ENCODE results near the gene CHD6. TPM values are rescaled to one million over a fixed set of nuclear protein-coding genes. Genes with fewer than 3 reads are reported as not detected.

Gene CHD6
- polyA plus RNA-seq, 1 donor (not counting 4 experiments of a cell fraction or from before 2014, with no cell fraction given), result 6.8 TPM

DNA sequence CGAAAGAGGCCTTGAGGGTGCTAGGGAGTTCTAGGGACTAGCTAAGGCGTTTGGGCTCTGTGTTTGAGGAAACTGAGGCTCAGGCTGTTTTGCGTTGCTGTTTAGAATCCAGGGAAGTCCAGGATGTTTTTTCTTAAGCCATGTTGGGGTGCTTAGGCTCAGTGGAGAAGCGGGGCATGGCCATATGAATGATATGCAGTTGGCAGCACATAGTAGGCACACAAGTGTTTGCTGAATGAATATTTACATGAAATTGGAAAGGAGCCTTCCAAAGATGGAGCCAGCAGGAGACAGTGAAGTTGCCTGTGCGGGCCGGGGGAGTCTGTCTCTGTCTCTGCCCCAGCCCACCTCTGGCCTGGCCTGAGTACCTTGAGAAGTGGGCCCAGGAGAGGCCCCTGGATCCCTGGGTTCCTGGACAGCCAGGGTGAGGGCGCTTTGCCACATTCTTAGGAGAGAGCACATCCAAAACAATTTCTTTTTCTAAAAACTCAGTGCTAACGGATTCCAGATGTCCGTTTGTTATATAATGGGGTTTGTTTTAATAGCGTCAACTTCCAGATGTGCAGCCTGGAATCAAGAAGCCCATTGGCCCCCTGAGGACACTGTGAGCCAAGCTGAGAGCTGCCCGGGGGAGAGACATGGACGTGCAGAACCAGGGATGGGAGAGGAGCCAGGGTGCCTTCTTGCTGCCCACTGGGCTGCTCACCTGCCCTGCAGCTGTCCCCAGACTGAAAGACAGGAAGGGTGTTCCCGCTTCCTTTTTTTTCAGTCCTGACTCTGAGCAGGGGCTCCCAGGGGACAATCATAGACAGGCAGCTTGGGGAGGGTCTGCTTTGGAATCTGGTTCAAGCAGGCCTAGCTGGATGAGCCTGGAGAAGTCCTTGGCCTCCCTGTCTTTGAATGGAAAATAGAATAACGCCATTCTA lies 231.4 kb downstream of the CHD6 start:
- Histone ChIP-seq H2AFZ (ENCODE audit: control insufficient read depth, low read length) (no peak overlapping the region), H3K36me3 (ENCODE audit: control insufficient read depth in 2 of 2, extremely low read depth in 1 of 2, insufficient read depth in 2 of 2, low read length in 2 of 2) (no peaks in the 10 kb centered on the region), H3K79me2 (ENCODE audit: control insufficient read depth, insufficient read depth, low read length) (no peaks in the 10 kb centered on the region), H3K9me1 (ENCODE audit: control insufficient read depth, extremely low read depth, insufficient read depth, low read length) (no peaks in the 10 kb centered on the region), H3K9ac (ENCODE audit: control insufficient read depth, extremely low read depth, insufficient read depth, low read length) (no peak overlapping the region), H3K4me1 (ENCODE audit: control insufficient read depth, extremely low read depth, insufficient read depth, low read length) (peaks cover 3% of the 10 kb centered on the region), H3K27me3 (ENCODE audit: control insufficient read depth, extremely low read depth, insufficient read depth, low read length) (no peaks in the 10 kb centered on the region), H3K27ac (ENCODE audit: control insufficient read depth, insufficient read depth, low read length) (no peak overlapping the region), H4K20me1 (ENCODE audit: control insufficient read depth, extremely low read depth, insufficient read depth, low read length) (no peaks in the 10 kb centered on the region), H3K4me2 (ENCODE audit: control insufficient read depth, extremely low read depth, insufficient read depth, low read depth, low read length) (no peak overlapping the region), H3K4me3 (ENCODE audit: control insufficient read depth in 2 of 3, extremely low read depth in 1 of 3, insufficient read depth in 2 of 3, low read depth in 1 of 3, low read length in 3 of 3) (no peak overlapping the region), H3K9me3 (ENCODE audit: control insufficient read depth, low read depth, low read length) (no peaks in the 10 kb centered on the region)
- FAIRE-seq, result no peak
- DNase-seq (ENCODE audit: low read depth, low spot score), result no peak
- dilution Hi-C loops (cut with MboI; ENCODE audit: extremely low pct_ligation_motif_present, low sequenced_read_pairs), result no loop called here
- TF ChIP-seq EZH2 (IDR thresholded peaks at IDR 0.05; ENCODE audit: low read length), result no peak
- TF ChIP-seq, protein P1, sequence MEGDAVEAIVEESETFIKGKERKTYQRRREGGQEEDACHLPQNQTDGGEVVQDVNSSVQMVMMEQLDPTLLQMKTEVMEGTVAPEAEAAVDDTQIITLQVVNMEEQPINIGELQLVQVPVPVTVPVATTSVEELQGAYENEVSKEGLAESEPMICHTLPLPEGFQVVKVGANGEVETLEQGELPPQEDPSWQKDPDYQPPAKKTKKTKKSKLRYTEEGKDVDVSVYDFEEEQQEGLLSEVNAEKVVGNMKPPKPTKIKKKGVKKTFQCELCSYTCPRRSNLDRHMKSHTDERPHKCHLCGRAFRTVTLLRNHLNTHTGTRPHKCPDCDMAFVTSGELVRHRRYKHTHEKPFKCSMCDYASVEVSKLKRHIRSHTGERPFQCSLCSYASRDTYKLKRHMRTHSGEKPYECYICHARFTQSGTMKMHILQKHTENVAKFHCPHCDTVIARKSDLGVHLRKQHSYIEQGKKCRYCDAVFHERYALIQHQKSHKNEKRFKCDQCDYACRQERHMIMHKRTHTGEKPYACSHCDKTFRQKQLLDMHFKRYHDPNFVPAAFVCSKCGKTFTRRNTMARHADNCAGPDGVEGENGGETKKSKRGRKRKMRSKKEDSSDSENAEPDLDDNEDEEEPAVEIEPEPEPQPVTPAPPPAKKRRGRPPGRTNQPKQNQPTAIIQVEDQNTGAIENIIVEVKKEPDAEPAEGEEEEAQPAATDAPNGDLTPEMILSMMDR (optimal IDR thresholded peaks at IDR 0.05 in 1 of 3, IDR thresholded peaks at IDR 0.05 in 1 of 3, conservative IDR thresholded peaks at IDR 0.05 in 1 of 3; ENCODE audit: extremely low read depth in 1 of 3, insufficient read depth in 2 of 3, low read length in 3 of 3), result no peak

DNA sequence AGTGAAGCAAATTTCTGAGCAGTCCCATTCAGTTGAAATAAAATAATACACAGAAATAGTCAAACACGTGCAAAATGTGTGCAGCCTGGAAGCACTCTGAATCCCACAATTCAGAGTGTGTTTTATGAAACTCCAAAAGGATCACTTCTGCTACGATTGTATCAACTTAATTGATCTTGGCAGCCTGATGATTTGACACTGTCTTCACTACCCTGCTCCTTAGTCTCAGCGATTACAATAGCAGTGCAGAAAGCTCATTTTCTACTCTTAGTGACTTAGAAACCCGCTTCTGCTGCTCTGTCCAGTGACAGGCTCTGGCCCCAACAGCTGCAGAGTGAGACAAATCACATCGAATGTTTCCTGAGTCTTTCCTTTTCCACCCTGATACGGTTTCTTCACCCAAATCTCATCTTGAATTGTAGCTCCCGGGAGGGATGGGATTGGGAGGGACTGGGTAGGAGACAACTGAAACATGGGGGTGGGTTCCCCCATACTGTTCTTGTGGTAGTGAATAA lies 235.3 kb downstream of the CHD6 start:
- no peaks in the 10 kb centered on the region for H3K79me2 ChIP-seq (ENCODE audit: control insufficient read depth, insufficient read depth, low read length)
- FAIRE-seq, result no peak

More for the DNA sequence above, 235.3 kb downstream of the CHD6 start:
- no peak for TF ChIP-seq EZH2 (IDR thresholded peaks at IDR 0.05; ENCODE audit: low read length)
- TF ChIP-seq, protein P1 (optimal IDR thresholded peaks at IDR 0.05 in 1 of 3, IDR thresholded peaks at IDR 0.05 in 1 of 3, conservative IDR thresholded peaks at IDR 0.05 in 1 of 3; ENCODE audit: extremely low read depth in 1 of 3, insufficient read depth in 2 of 3, low read length in 3 of 3), result no peak
- no peak overlapping the region for H3K4me2 ChIP-seq (ENCODE audit: control insufficient read depth, extremely low read depth, insufficient read depth, low read depth, low read length)
- H3K4me3 ChIP-seq (ENCODE audit: control insufficient read depth in 2 of 3, extremely low read depth in 1 of 3, insufficient read depth in 2 of 3, low read depth in 1 of 3, low read length in 3 of 3), result no peak overlapping the region
- DNase-seq (ENCODE audit: low read depth, low spot score), result no peak
- no peaks in the 10 kb centered on the region for H3K9me1 ChIP-seq (ENCODE audit: control insufficient read depth, extremely low read depth, insufficient read depth, low read length)
- H3K27me3 ChIP-seq (ENCODE audit: control insufficient read depth, extremely low read depth, insufficient read depth, low read length), result peaks cover 13% of the 10 kb centered on the region
- H2AFZ ChIP-seq (ENCODE audit: control insufficient read depth, low read length), result no peak overlapping the region
- H3K27ac ChIP-seq (ENCODE audit: control insufficient read depth, insufficient read depth, low read length), result no peak overlapping the region
- no peak overlapping the region for H3K9ac ChIP-seq (ENCODE audit: control insufficient read depth, extremely low read depth, insufficient read depth, low read length)
- no peaks in the 10 kb centered on the region for H3K36me3 ChIP-seq (ENCODE audit: control insufficient read depth in 2 of 2, extremely low read depth in 1 of 2, insufficient read depth in 2 of 2, low read length in 2 of 2)
- dilution Hi-C loops (cut with MboI; ENCODE audit: extremely low pct_ligation_motif_present, low sequenced_read_pairs), result no loop called here
- H4K20me1 ChIP-seq (ENCODE audit: control insufficient read depth, extremely low read depth, insufficient read depth, low read length), result no peaks in the 10 kb centered on the region
- no peaks in the 10 kb centered on the region for H3K9me3 ChIP-seq (ENCODE audit: control insufficient read depth, low read depth, low read length)
- H3K4me1 ChIP-seq (ENCODE audit: control insufficient read depth, extremely low read depth, insufficient read depth, low read length), result no peaks in the 10 kb centered on the region

Measured in keratinocyte (primary cell).